CD8-positive, alpha-beta memory T cell (primary cell): ENCODE results near the gene RBCK1. TPM values are rescaled to one million over a fixed set of nuclear protein-coding genes. Genes with fewer than 3 reads are reported as not detected.
"Not testable (repeated sequence)": the region's sequence is repeated elsewhere in the genome, so short reads cannot be mapped to it uniquely, and the experiment has no call there.

ENCODE experiments used
- CTCF ChIA-PET: fragments of 350-600 bp; sonication (Branson Sonifier 250); formaldehyde crosslinking; loops from one replicate; lab custom pipeline; 2021; ENCODE audit warnings: antibody characterized with exemption; lab: Charles Lee
- POLR2A ChIA-PET: fragments of 350-600 bp; sonication (Branson Sonifier 250); formaldehyde crosslinking; loops from one replicate; lab custom pipeline; 2021; ENCODE audit warnings: antibody characterized with exemption; lab: Charles Lee
- DNase-seq, 5 donors: peaks; one replicate each; pipeline versions ENCODE4 v3.0.0 to v3.0.0-alpha.2; 2020 to 2022; ENCODE audit warnings: mixed read lengths in 1 of 5
- H3K27ac ChIP-seq: one replicate; pipeline ENCODE4 v1.7.0; 2013; ENCODE audit warnings: low read depth, mild to moderate bottlenecking, low read length, moderate library complexity
- H3K27me3 ChIP-seq: 2 replicates; pipeline ENCODE4 v1.7.0; 2013; ENCODE audit warnings: low read length, mild to moderate bottlenecking; ENCODE audit not compliant: insufficient read depth, poor library complexity, severe bottlenecking
- H3K36me3 ChIP-seq: 2 replicates; pipeline ENCODE4 v1.7.0; 2013; ENCODE audit warnings: mild to moderate bottlenecking, low read length, moderate library complexity; ENCODE audit not compliant: insufficient read depth
- H3K4me1 ChIP-seq: 2 replicates; pipeline ENCODE4 v1.7.0; 2013; ENCODE audit warnings: mild to moderate bottlenecking, low read length, moderate library complexity; ENCODE audit not compliant: insufficient read depth
- H3K4me3 ChIP-seq: 2 replicates; pipeline ENCODE4 v1.7.0; 2013; ENCODE audit warnings: mild to moderate bottlenecking, low read length
- H3K9me3 ChIP-seq: 2 replicates; pipeline ENCODE4 v1.7.0; 2013; ENCODE audit warnings: mild to moderate bottlenecking, low read length
- H3K27ac Mint-ChIP-seq, 8 donors: one replicate each; pipeline ENCODE4 v1.8.0; 2020 to 2021; ENCODE audit warnings: mixed read lengths in 8 of 8, mild to moderate bottlenecking in 6 of 8, inconsistent platforms in 3 of 8, moderate library complexity in 3 of 8
- H3K27me3 Mint-ChIP-seq, 2 donors: one replicate each; pipeline ENCODE4 v1.8.0; 2020 to 2021; ENCODE audit warnings: mixed read lengths in 2 of 2, mild to moderate bottlenecking in 1 of 2, moderate library complexity in 1 of 2
- H3K36me3 Mint-ChIP-seq, 3 donors: one replicate each; pipeline ENCODE4 v1.8.0; 2020 to 2021; ENCODE audit warnings: mixed read lengths in 3 of 3, inconsistent platforms in 1 of 3, mild to moderate bottlenecking in 1 of 3
- H3K4me1 Mint-ChIP-seq, 3 donors: one replicate each; pipeline ENCODE4 v1.8.0; 2020 to 2021; ENCODE audit warnings: mixed read lengths in 3 of 3, inconsistent platforms in 1 of 3, mild to moderate bottlenecking in 1 of 3
- H3K4me3 Mint-ChIP-seq, 7 donors: one replicate each; pipeline ENCODE4 v1.8.0; 2020 to 2021; ENCODE audit warnings: mixed read lengths in 7 of 7, mild to moderate bottlenecking in 6 of 7, moderate library complexity in 4 of 7, inconsistent platforms in 2 of 7
- H3K9me3 Mint-ChIP-seq, 5 donors: one replicate each; pipeline ENCODE4 v1.8.0; 2020 to 2022; ENCODE audit warnings: mixed read lengths in 5 of 5, mild to moderate bottlenecking in 3 of 5, moderate library complexity in 2 of 5, inconsistent platforms in 1 of 5
- polyA plus RNA-seq: library from polyadenylated mRNA; unstranded; fragments of 300-500 nt; fragmentation: Illumina TruSeq; gene quantifications from one replicate; pipeline ENCODE4 v1.2.3, GENCODE V29; 2021
- total RNA-seq, 2 experiments: library from RNA; stranded (reverse); gene quantifications; one replicate each; pipeline ENCODE4 v1.2.3, GENCODE V29; 2021

The RBCK1 gene
- total and polyA plus RNA-seq, 3 experiments from 2014 or later = 83.7 to 95.7 (median 90.5) TPM

- peaks cover 1 to 16% (median 5%) of the 10 kb centered on the region in 3 donors for H3K4me1 Mint-ChIP-seq
- POLR2A ChIA-PET = interaction anchor here (0.7 to 1.2 kb wide), 3 partner anchors 27 to 163 kb away, joined by 3 read pairs; no protein-coding TSS in a partner anchor
- H3K9me3 ChIP-seq = no peaks in the 10 kb centered on the region
- H3K27me3 ChIP-seq = no peaks in the 10 kb centered on the region
- H3K4me3 ChIP-seq = peak overlapping the region; percentile 53
- peak; percentile 31 to 65 (median 38) for DNase-seq
- H3K4me3 Mint-ChIP-seq = peak overlapping the region; percentile 80 to 93 (median 85)
- CTCF ChIA-PET = interaction anchor here (0.6 to 4.5 kb wide), 7 partner anchors 9 to 264 kb away, joined by 3 to 17 read pairs (median 3); no protein-coding TSS in a partner anchor
- H3K27ac Mint-ChIP-seq = peak overlapping the region in 5 of 8 donors; percentile 29 to 84 (median 70)
- H3K36me3 Mint-ChIP-seq = peaks cover 0 to 5% (median under 1%) of the 10 kb centered on the region in 3 donors
- peak overlapping the region; percentile 74 for H3K27ac ChIP-seq
- H3K27me3 Mint-ChIP-seq = peaks cover 0 to 2% of the 10 kb centered on the region in 2 donors
- no peaks in the 10 kb centered on the region for H3K36me3 ChIP-seq
- no peaks in the 10 kb centered on the region for H3K9me3 Mint-ChIP-seq
- peaks cover 5% of the 10 kb centered on the region for H3K4me1 ChIP-seq
Observed at GRCh38 chr20:380763-381580, 27.1 kb upstream of the RBCK1 start.

DNA sequence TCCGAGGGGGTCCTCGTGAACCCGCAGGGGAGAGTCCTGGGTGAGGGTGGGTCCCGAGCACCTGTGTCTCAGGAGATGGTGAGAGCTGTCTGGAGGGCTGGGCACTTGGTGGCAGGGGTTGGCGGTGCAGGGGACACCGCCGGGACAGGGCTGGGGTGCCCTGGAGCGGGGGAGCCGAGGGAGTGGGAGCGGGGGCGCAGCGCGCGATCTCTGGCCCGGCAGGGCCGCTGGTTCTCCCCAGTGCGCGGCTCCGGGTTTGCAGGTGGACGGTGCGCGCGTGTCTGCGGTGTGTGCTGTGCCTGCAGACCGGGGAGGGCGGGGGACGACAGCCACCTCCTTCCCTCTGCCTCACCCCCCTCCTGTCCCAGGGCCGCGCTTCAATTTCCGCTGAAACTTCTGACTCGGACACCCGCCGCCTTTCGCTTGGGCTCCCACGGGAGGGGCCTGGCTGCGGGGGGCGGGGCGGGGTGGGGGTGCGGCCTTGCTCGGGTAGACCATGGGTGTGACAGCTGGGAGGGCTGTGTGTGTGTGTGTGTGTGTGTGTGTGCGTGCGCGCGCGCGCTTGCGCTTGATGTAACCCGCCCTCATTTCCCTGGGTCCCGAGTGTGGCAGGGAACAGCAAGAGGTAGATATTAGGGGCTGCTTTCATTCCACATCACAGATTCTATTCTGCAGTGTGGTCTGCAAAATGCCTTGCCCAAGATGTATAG is 26.4 kb upstream of the RBCK1 start:
- Histone ChIP-seq H3K9me3 (no peaks in the 10 kb centered on the region), H3K27ac (peak overlapping the region; percentile 74), H3K36me3 (no peaks in the 10 kb centered on the region), H3K4me1 (peaks cover 5% of the 10 kb centered on the region), H3K27me3 (no peaks in the 10 kb centered on the region), H3K4me3 (peak overlapping the region; percentile 53)
- Mint-ChIP-seq H3K27me3 (peaks cover 0 to 2% of the 10 kb centered on the region in 2 donors), H3K4me1 (peaks cover 1 to 16% (median 5%) of the 10 kb centered on the region in 3 donors), H3K36me3 (peaks cover 0 to 7% (median 2%) of the 10 kb centered on the region in 3 donors), H3K9me3 (no peaks in the 10 kb centered on the region), H3K4me3 (peak overlapping the region; percentile 78 to 93 (median 85)), H3K27ac (peak overlapping the region; percentile 56 to 92 (median 84))
- peak; percentile 52 to 85 (median 65) for DNase-seq
- CTCF ChIA-PET = interaction anchor here (0.9 to 4.5 kb wide), 4 partner anchors 9 to 50 kb away, joined by 3 to 17 read pairs (median 4); no protein-coding TSS in a partner anchor
- POLR2A ChIA-PET = interaction anchor here (1.2 kb wide), 1 partner anchor 26 kb away, joined by 3 read pairs; no protein-coding TSS in a partner anchor

DNA sequence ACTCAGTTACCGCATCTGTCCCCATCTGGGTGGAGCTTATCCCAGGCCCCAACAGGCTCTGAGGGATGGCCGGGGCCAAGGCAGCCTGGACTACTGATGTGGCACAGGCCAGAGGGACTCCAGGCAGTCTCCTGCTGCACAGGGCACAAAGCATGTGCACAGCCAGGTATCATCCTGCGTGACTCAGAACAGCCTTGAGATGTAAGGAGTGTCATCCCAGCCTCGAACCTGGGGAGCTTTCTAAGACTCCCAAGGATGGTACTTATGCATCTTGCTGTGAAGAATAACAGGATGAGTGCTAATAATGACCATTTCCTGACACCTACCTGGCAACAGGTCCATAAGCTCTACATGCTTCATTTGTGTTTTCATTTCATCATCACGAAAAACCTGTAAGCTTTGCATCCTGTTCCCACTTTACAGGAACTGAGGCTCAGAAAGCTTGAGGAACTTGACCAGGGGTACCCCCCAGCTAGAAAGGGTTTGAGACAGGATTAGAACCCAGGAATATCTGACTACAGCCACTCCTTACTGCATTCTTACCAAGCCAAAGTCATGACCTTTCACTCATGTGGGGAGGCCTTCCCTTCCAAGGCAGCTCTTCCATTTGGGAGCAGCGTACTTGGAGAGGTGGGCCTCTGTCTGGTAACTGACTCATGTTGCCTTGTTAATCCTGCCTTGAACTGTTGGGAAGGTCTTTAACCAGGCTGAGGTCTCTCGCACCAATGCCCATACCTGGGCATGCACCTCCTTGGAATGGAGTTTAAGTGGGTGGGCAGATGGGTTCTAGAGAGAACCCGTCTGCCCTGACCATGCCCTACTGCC is 25.6 kb upstream of the RBCK1 start:
- Mint-ChIP-seq H3K9me3 (no peaks in the 10 kb centered on the region), H3K4me1 (peaks cover 1 to 16% (median 5%) of the 10 kb centered on the region in 3 donors), H3K36me3 (peaks cover 0 to 11% (median 2%) of the 10 kb centered on the region in 3 donors)

DNA sequence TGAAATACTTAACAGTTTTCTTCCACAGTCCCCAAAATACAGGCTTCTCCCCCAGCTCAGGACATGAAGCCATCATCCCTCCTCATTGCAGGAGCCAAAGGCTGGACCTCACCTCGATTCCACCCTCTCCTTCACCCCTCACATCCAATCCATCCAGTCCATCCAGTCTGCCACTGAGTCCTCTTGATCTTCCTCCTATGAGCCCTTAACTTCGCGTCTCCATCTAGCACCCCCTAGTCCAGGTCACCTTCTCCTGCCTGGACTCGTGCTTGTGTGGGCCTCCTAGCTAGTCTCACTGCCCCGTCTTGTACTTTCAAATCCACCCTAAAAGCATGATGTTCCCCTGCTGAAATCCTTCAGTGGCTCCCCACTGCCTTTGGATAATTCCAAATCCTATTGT is 24.2 kb upstream of the RBCK1 start:
- H3K4me3 Mint-ChIP-seq = peak overlapping the region in 4 of 7 donors; percentile 6 to 78 (median 41)
- no peaks in the 10 kb centered on the region for H3K9me3 Mint-ChIP-seq
- peaks cover 0 to 2% of the 10 kb centered on the region in 2 donors for H3K27me3 Mint-ChIP-seq
- peak overlapping the region in 6 of 8 donors; percentile 9 to 61 (median 42) for H3K27ac Mint-ChIP-seq
- H3K4me1 Mint-ChIP-seq = peaks cover 1 to 16% (median 5%) of the 10 kb centered on the region in 3 donors
- CTCF ChIA-PET = interaction anchor here (1.5 to 4.5 kb wide), 2 partner anchors 10 to 23 kb away, joined by 4 to 17 read pairs; no protein-coding TSS in a partner anchor
- peaks cover 11% of the 10 kb centered on the region for H3K36me3 ChIP-seq
- H3K27ac ChIP-seq = no peak overlapping the region
- peaks cover 5% of the 10 kb centered on the region for H3K4me1 ChIP-seq
- H3K27me3 ChIP-seq = no peaks in the 10 kb centered on the region
- H3K4me3 ChIP-seq = no peak overlapping the region
- no peak for DNase-seq
- POLR2A ChIA-PET = no interaction called here
- H3K36me3 Mint-ChIP-seq = peaks cover 6 to 25% (median 11%) of the 10 kb centered on the region in 3 donors
- no peaks in the 10 kb centered on the region for H3K9me3 ChIP-seq

More for the DNA sequence above, 25.6 kb upstream of the RBCK1 start:
- POLR2A ChIA-PET = interaction anchor here (1.2 kb wide), 1 partner anchor 25 kb away, joined by 3 read pairs; no protein-coding TSS in a partner anchor
- Histone ChIP-seq H3K4me3 (peak overlapping the region; percentile 11), H3K27ac (peak overlapping the region; percentile 48), H3K27me3 (no peaks in the 10 kb centered on the region), H3K36me3 (no peaks in the 10 kb centered on the region), H3K4me1 (peaks cover 5% of the 10 kb centered on the region), H3K9me3 (no peaks in the 10 kb centered on the region)
- peak overlapping the region; percentile 56 to 88 (median 84) for H3K27ac Mint-ChIP-seq
- peaks cover 0 to 2% of the 10 kb centered on the region in 2 donors for H3K27me3 Mint-ChIP-seq
- H3K4me3 Mint-ChIP-seq = peak overlapping the region; percentile 78 to 93 (median 85)
- DNase-seq = no peak
- CTCF ChIA-PET = interaction anchor here (0.9 to 4.5 kb wide), 4 partner anchors 8 to 24 kb away, joined by 3 to 17 read pairs (median 4); no protein-coding TSS in a partner anchor

DNA sequence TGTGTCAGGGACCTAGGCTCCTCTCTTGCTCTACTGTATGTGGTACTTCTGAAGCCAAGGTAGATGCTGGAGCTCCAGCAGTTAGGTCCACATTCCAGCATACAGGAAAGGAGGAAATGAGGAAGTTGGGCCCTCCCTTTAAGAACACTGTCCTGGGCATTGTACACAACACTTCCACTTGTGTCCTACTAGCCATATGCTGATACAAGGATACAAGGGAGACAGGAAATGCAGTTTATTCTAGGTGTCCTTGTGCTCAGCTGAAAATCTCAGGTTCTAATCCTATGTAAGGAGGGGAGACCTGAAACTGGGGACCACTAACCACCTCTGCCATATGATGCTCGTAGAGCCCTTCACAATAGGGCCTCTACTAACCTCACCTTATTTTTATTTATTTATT is 23.4 kb upstream of the RBCK1 start:
- DNase-seq = no peak
- peaks cover 1 to 16% (median 5%) of the 10 kb centered on the region in 3 donors for H3K4me1 Mint-ChIP-seq
- peaks cover 5% of the 10 kb centered on the region for H3K4me1 ChIP-seq
- no peaks in the 10 kb centered on the region for H3K9me3 ChIP-seq
- CTCF ChIA-PET = interaction anchor here (4.5 kb wide), 1 partner anchor 22 kb away, joined by 17 read pairs; no protein-coding TSS in a partner anchor
- no peak overlapping the region for H3K4me3 ChIP-seq
- peaks cover 6 to 33% (median 14%) of the 10 kb centered on the region in 3 donors for H3K36me3 Mint-ChIP-seq
- H3K27ac Mint-ChIP-seq = peak overlapping the region in 3 of 8 donors; percentile 27 to 42 (median 36)
- no peaks in the 10 kb centered on the region for H3K9me3 Mint-ChIP-seq
- H3K27ac ChIP-seq = no peak overlapping the region
- peak overlapping the region in 1 of 7 donors; percentile 57 for H3K4me3 Mint-ChIP-seq
- H3K27me3 ChIP-seq = no peaks in the 10 kb centered on the region
- POLR2A ChIA-PET = no interaction called here
- H3K27me3 Mint-ChIP-seq = peaks cover 0 to 2% of the 10 kb centered on the region in 2 donors
- peaks cover 19% of the 10 kb centered on the region for H3K36me3 ChIP-seq

DNA sequence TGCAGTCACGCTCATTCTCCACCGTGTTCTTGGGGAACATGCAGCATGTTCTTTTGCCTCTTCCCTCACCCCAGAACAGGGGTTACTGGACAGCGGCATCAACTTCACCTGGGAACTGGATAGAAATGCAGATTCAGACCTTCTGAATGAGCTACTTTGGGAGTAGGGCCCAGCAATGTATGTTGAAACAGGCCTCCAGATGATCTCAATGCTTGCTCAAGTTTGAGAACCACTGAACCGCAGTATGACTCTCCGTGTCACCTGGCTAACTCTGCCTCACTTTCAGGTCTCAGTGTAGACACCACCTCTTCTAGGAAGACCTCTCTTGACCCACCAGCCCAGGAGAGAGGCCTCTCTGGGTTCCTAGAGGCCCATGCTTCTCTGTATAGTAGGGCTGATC is 22.7 kb upstream of the RBCK1 start:
- H3K27me3 ChIP-seq = no peaks in the 10 kb centered on the region
- Mint-ChIP-seq H3K4me1 (peaks cover 1 to 16% (median 5%) of the 10 kb centered on the region in 3 donors), H3K4me3 (no peak overlapping the region), H3K27me3 (peaks cover 0 to 2% of the 10 kb centered on the region in 2 donors), H3K27ac (peak overlapping the region in 1 of 8 donors; percentile 23), H3K9me3 (no peaks in the 10 kb centered on the region), H3K36me3 (peaks cover 6 to 38% (median 15%) of the 10 kb centered on the region in 3 donors)
- H3K27ac ChIP-seq = no peak overlapping the region
- H3K4me3 ChIP-seq = no peak overlapping the region
- POLR2A ChIA-PET = interaction anchor here (0.7 kb wide), 1 partner anchor 61 kb away, joined by 3 read pairs; no protein-coding TSS in a partner anchor
- H3K36me3 ChIP-seq = peaks cover 19% of the 10 kb centered on the region
- peaks cover 5% of the 10 kb centered on the region for H3K4me1 ChIP-seq
- DNase-seq = no peak
- H3K9me3 ChIP-seq = no peaks in the 10 kb centered on the region
- CTCF ChIA-PET = no interaction called here

DNA sequence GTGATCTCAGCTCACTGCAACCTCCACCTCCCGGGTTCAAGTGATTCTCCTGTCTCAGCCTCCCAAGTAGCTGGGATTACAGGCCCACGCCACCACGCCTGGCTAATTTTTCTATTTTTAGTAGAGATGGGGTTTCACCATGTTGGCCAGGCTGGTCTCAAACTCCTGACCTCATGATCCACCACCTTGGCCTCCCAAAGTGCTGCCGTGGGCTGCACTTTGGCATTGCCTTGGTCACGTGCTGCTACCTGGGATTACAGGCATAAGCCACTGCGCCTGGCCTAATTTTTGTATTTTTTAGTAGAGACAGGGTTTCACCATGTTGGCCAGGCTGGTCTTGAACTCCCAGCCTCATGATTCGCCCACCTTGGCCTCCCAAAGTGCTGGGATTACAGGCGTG is 21.5 kb upstream of the RBCK1 start:
- H3K4me1 ChIP-seq, H3K27me3 ChIP-seq, H3K27ac Mint-ChIP-seq, H3K27ac ChIP-seq, H3K9me3 Mint-ChIP-seq, H3K4me3 Mint-ChIP-seq, H3K9me3 ChIP-seq, CTCF ChIA-PET, DNase-seq, POLR2A ChIA-PET, H3K27me3 Mint-ChIP-seq, H3K4me3 ChIP-seq: not testable (repeated sequence)
- peaks cover 25% of the 10 kb centered on the region for H3K36me3 ChIP-seq
- peaks cover 1 to 16% (median 5%) of the 10 kb centered on the region in 3 donors for H3K4me1 Mint-ChIP-seq
- peaks cover 6 to 48% (median 15%) of the 10 kb centered on the region in 3 donors for H3K36me3 Mint-ChIP-seq
